Measurements from ENCODE around the gene G6PC1.
"Not testable (repeated sequence)": the region's sequence is repeated elsewhere in the genome, so short reads cannot be mapped to it uniquely, and the experiment has no call there.

Gene G6PC1

DNA sequence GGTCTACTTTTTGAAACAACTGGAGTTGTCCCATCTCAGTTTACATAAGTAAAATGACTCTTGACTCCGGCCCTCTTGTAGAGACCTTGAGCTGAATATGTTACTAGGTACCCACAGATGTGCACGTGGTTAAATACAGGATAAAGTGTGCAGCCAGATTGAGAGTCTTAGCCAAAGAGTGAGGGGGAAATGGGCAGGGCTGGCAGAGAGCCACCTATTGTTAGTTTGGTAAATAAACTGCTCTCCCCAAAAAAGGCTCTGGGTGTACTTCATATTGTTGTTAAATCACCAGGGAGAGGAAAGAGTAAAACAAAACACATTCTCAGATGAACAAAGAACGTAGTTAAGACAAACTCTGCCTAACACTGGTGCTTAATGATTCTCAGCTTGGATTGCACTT lies 20.3 kb downstream of the G6PC1 start:
- no peak overlapping the region for H3K4me3 ChIP-seq (ENCODE audit: low read length)
- DNase-seq (ENCODE audit: low read depth, low spot score), result peak; percentile 18

DNA sequence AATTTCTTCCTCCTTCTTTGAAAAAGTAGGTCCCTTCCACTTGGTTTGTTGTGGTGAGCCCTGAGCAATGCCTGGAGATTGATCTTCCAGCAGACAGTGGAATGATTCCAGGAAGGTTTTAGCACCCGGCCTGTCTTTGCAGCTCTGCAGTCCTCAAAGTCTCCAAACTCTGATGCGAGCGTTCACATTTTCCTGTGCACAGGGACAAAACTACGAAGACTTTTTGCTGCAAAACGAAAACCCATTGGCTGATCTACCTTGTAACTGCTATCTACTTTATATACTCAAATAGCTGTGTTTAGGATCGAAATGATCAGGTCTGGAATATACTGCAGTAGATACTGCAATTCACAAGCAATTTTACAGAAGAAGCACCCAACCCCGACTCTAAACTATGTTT lies 21.7 kb downstream of the G6PC1 start:
- no peak overlapping the region for H3K4me3 ChIP-seq (ENCODE audit: low read length)
- DNase-seq (ENCODE audit: low read depth, low spot score), result no peak

DNA sequence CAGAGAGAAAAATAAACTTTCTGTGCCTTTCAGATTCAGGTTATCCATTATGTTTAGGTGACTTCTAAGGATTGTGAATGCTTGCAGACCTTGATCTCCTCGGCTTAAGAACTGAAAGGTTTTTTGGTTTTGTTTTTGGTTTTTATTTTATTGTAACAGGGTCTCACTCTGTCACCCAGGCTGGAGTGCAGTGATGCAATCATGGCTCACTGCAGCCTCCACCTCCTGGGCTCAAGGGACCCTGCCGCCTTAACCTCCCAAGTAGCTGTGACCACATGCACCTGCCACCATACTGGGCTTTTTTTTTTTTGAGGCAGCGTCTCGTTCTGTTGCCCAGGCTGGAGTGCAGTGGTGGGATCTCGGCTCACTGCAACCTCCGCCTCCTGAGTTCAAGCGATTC lies 22.9 kb downstream of the G6PC1 start:
- DNase-seq (ENCODE audit: low read depth, low spot score); H3K4me3 ChIP-seq (ENCODE audit: low read length): not testable (repeated sequence)

DNA sequence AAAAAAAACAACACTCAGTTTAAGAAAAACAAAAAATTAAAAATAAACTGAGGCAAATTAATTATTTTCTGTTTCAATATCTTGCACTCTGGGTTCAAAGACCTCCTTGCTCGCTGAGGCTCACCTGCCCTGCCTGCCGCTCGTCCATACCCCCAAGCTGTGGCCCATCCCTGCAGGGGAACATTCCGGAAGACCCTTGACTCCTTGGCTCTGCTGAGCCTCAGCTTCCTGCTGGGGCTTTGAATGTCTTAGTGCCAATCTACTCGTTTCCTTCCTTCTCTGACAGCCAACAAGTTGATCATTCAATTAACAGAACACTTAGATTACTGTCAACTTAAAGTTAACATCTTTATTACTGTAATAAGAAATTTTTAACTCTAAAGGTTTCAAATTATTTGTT lies 24.3 kb downstream of the G6PC1 start:
- DNase-seq (ENCODE audit: low read depth, low spot score), result no peak
- H3K4me3 ChIP-seq (ENCODE audit: low read length), result no peak overlapping the region

DNA sequence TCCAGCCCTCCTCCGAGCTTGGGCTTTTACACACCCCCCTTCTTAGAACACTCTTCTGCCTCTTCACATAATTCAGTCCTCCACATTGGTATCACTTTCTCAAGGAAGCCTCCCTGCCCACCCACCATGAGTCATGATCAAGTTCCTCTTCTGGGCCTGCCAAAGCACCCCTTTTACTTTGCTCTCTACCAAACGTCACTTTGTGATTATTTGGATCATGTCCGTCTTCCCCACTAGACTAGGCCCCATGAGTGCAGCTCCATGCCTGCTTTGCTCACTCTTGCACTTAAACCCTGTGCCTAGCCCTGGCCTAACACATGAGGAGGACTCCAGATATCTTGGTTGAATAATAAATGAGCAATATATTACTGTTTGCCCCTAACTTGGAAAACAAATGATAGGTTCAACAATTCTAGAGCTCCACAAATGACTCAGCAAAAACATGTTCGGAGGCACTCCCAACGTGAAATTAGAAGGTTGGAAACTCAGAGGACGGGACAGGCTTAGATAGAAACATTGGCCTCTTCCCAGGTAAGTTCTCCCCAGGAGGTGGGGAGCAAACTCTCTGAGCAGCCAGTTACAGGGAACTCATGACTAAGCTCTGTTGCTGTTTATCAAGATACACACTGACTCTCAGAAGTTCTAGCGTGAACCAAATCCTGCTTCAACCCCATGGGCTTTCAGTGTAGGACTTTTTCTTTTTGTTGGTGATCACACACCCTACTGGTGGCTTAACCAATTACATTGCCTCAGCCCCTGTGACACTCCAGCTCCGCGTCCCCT lies 28.3 kb downstream of the G6PC1 start:
- no peak overlapping the region for H3K4me3 ChIP-seq (ENCODE audit: low read length)
- peak; percentile 55 for DNase-seq (ENCODE audit: low read depth, low spot score)

DNA sequence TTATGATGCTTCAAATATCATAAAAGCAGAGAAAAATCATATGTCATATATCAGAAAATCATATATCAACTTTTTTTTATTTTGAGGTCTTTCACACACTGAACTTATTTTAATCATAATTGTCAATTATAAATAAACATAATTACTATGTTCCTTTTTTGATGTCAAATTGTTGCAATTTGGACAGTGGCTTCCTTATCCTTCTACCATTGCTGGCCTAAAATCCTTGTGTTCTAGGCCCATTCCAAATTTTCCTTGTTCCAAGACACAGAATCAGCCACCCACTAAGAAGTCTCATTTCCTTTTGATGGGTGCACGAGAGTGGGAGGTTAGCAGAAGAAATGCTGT lies 28.9 kb downstream of the G6PC1 start:
- DNase-seq (ENCODE audit: low read depth, low spot score), result no peak
- no peak overlapping the region for H3K4me3 ChIP-seq (ENCODE audit: low read length)

DNA sequence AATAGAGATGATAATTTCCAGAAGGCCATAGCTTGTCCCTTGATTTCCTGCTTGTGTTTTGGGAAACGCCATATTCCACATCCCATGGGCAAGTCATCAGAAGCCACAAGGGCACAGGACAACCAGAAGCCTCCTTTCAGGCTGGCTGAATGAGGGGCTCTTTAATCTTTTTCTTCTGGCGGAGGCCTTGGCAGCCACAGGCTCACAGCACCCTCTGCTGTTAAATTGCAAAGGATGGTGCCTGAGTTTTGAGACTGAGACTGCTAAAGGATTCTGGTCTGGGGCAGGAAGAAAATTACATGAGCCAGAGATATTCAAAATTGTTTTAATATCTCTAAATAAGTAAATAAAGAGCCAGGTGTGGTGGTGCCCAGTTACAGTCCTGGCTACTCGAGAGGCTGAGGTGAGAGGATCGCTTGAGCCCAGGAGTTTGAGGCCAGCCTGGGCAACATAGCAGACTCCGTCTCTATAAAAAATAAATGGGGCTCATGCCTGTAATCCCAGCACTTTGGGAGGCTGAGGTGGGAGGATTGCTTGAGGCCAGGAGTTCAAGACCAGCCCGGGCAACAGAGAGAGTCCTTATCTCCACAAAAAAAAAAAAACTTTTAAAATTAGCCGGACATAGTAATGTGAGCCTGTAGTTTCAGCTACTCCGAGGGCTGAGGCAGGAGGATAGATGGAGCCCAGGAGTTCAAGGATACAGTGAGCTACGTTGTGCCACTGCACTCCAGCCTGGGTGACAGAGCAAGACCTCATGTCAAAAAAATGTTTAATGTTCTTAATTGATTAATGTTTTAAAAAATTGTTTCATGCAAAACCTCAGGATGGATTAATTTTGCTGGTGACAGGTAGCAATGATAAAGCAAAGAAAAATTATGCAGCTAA lies 37.4 kb downstream of the G6PC1 start:
- no peak overlapping the region for H3K4me3 ChIP-seq (ENCODE audit: low read length)
- DNase-seq (ENCODE audit: low read depth, low spot score), result peak; percentile 51

DNA sequence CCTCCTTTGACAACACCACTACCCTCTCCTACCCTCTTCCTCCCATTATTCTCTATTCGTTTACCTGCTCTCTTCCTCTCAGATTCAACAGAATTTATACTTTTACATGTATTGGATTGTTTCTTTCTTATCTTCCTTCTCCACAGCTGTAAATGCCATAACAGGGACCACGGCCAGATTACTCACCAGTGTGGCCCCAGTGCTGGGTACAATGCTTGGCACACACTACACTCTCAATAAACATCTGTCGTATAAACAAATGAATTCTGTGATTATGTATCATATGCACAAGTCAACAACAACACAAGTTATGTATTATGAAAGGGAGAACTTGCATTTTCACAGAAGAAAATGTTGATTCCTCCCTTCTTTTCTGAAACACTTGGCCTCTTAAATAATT lies 43.6 kb downstream of the G6PC1 start:
- DNase-seq (ENCODE audit: low read depth, low spot score), result no peak
- no peak overlapping the region for H3K4me3 ChIP-seq (ENCODE audit: low read length)

DNA sequence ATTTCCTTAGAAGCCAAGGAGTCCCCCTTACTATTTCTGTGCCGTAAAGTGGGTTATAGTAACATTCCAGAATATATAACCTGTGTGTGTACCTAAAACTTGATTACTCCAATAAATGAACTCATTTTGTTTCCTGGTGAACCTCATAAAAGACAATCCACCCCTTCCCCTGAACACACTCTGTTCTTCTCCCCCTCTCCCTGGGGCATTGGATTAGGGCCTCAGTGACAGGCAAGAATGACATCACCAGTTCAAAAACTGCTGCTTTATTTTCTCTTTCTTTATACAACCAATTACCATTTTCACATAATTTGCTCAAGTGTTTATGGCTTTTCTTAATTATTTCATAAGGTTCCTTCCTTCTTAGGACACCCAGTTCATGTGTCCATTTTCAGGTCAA lies 46.2 kb downstream of the G6PC1 start:
- no peak overlapping the region for H3K4me3 ChIP-seq (ENCODE audit: low read length)
- DNase-seq (ENCODE audit: low read depth, low spot score), result no peak

DNA sequence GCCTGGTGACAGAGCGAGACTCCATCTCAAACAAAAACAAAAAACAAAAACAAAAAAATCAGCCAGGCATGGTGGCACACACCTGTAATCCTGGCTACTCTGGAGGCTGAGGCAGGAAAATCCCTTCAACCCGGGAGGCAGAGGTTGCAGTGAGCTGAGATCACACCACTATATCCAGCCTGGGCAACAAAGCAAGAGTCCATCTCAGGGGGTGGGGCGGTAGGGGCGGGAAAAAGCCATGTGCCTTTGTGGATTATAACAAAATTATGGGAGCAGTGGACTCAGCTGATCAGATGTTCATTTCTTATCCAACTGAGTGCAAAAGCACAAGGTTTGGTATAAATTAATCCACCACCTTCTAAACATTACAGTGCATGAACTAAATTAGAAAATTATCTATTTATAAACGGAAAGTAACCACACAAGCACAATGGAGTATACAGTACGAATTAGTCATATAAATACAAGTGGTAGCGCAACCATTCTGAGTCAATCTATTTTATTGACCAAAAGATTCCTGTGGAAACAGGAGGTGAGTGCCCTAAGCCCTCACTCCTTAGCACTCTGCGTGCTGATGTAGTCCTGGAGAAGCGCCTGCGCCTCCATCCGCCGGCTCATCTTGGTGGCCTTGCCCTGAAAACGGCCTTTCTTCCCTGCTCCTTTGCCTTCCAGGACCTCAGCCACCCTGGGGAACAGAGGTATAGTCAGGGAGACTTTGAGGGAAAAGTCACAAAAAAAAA lies 49.6 kb downstream of the G6PC1 start:
- H3K4me3 ChIP-seq (ENCODE audit: low read length), result no peak overlapping the region
- DNase-seq (ENCODE audit: low read depth, low spot score), result no peak
